AG10803 (cell line): Measurements from ENCODE around the gene THSD4.

Source experiments
- DNase-seq: peaks from one replicate; pipeline ENCODE4 v3.0.0; 2010; ENCODE audit warnings: low read depth
- H3K4me3 ChIP-seq: 2 replicates; pipeline ENCODE4 v1.5.1; 2011; ENCODE audit warnings: mild to moderate bottlenecking, low read length, control low read depth
- CTCF ChIP-seq: conservative IDR thresholded peaks from 2 replicates; pipeline ENCODE4 v1.5.1; 2011; ENCODE audit warnings: mild to moderate bottlenecking, low read length, control low read depth, inconsistent platforms

Gene THSD4

GRCh38 chr15:71761649-71762048 lies 646.4 kb downstream of the THSD4 start:
- no peak overlapping the region for H3K4me3 ChIP-seq
- peak; percentile 71 for DNase-seq
- TF ChIP-seq CTCF = no peak

- no peak overlapping the region for H3K4me3 ChIP-seq
- TF ChIP-seq CTCF = no peak
- DNase-seq = no peak
Observed at GRCh38 chr15:71768184-71768583, 652.9 kb downstream of the THSD4 start.

- no peak for TF ChIP-seq CTCF
- no peak overlapping the region for H3K4me3 ChIP-seq
- DNase-seq = no peak
Observed at GRCh38 chr15:71773206-71773859, 658.1 kb downstream of the THSD4 start.

GRCh38 chr15:71775856-71776255 lies 660.6 kb downstream of the THSD4 start:
- no peak for TF ChIP-seq CTCF
- no peak for DNase-seq
- H3K4me3 ChIP-seq = no peak overlapping the region

GRCh38 chr15:71776304-71776703 lies 661.0 kb downstream of the THSD4 start:
- H3K4me3 ChIP-seq = no peak overlapping the region
- no peak for TF ChIP-seq CTCF
- no peak for DNase-seq

- DNase-seq = no peak
- H3K4me3 ChIP-seq = no peak overlapping the region
- TF ChIP-seq CTCF = no peak
Observed at GRCh38 chr15:71777216-71777943, 662.1 kb downstream of the THSD4 start.
